Ectodermal cell (in vitro differentiated cells): ENCODE data around the gene FOXRED2. TPM values are rescaled to one million over a fixed set of nuclear protein-coding genes. Genes with fewer than 3 reads are reported as not detected.
A peak's percentile ranks its signal among the peaks of the same experiment; 100 is the strongest.

Experiments used
- H3K27ac ChIP-seq: 2 replicates; pipeline ENCODE4 v1.7.0; 2013; ENCODE audit warnings: mild to moderate bottlenecking, low read depth, low read length; ENCODE audit not compliant: insufficient read depth, poor library complexity, severe bottlenecking
- H3K27me3 ChIP-seq: 2 replicates; pipeline ENCODE4 v1.7.0; 2013; ENCODE audit warnings: mild to moderate bottlenecking, low read length; ENCODE audit not compliant: insufficient read depth, control insufficient read depth, poor library complexity, severe bottlenecking
- H3K36me3 ChIP-seq: one replicate; pipeline ENCODE4 v1.7.0; 2013; ENCODE audit warnings: low read length; ENCODE audit not compliant: control insufficient read depth, insufficient read depth
- H3K4me1 ChIP-seq: one replicate; pipeline ENCODE4 v1.7.0; 2013; ENCODE audit warnings: low read length; ENCODE audit not compliant: control insufficient read depth, insufficient read depth
- H3K4me3 ChIP-seq: 2 replicates; pipeline ENCODE4 v1.7.0; 2013; ENCODE audit warnings: low read depth, low read length, control low read depth; ENCODE audit not compliant: insufficient read depth
- H3K9me3 ChIP-seq: 2 replicates; pipeline ENCODE4 v1.7.0; 2013; ENCODE audit warnings: mild to moderate bottlenecking, low read length, moderate library complexity; ENCODE audit not compliant: control insufficient read depth
- WGBS, 2 experiments: methylation state at CpG; one replicate each; pipeline ENCODE4 v1.1.7; 2013; ENCODE audit warnings: missing lambda C conversion rate in 2 of 2; 5-methylcytosine and 5-hydroxymethylcytosine counted together
- polyA plus RNA-seq, 4 experiments: library from polyadenylated mRNA; stranded (reverse); fragments of 50-300 nt; gene quantifications; one replicate each; pipeline ENCODE4 v1.2.3, GENCODE V29; 2013

Gene FOXRED2
- polyA plus RNA-seq (2013, experiment 1 of 4) = 28.5 TPM
- polyA plus RNA-seq (2013, experiment 2 of 4) = 38.6 TPM
- 23.0 TPM for polyA plus RNA-seq (2013, experiment 3 of 4)
- 25.6 TPM for polyA plus RNA-seq (2013, experiment 4 of 4)

GRCh38 chr22:36506637-36507517 lies at the start of gene FOXRED2:
TSS of gene FOXRED2 (minus strand) at chr22:36507040. CDS start at chr22:36506422, 618 bp downstream.
- peaks cover 26% of the 10 kb centered on the region for H3K36me3 ChIP-seq
- no peaks in the 10 kb centered on the region for H3K4me1 ChIP-seq
- no peak within 1 kb of the TSS for H3K27ac ChIP-seq
- no peaks in the 10 kb centered on the region for H3K9me3 ChIP-seq
- WGBS, 2 experiments = 10 to 11% methylated on average over 75 of the region's 75 CpGs
- H3K27me3 ChIP-seq = no peaks in the 10 kb centered on the region
- H3K4me3 ChIP-seq = peak within 1 kb of the TSS; percentile 40

- WGBS, 2 experiments = 71 to 72% methylated on average over 5 of the region's 5 CpGs
- no peaks in the 10 kb centered on the region for H3K9me3 ChIP-seq
- no peaks in the 10 kb centered on the region for H3K27me3 ChIP-seq
- H3K4me1 ChIP-seq = peaks cover 4% of the 10 kb centered on the region
- H3K36me3 ChIP-seq = no peaks in the 10 kb centered on the region
- no peak overlapping the region for H3K4me3 ChIP-seq
- H3K27ac ChIP-seq = no peak overlapping the region
Measured at GRCh38 chr22:36554098-36554497, 47.3 kb upstream of the FOXRED2 start.

GRCh38 chr22:36552289-36552688 lies 45.4 kb upstream of the FOXRED2 start:
- Histone ChIP-seq H3K4me3 (no peak overlapping the region), H3K4me1 (peaks cover 7% of the 10 kb centered on the region), H3K36me3 (no peaks in the 10 kb centered on the region), H3K9me3 (no peaks in the 10 kb centered on the region), H3K27ac (no peak overlapping the region), H3K27me3 (no peaks in the 10 kb centered on the region)
- WGBS, 2 experiments = 94 to 100% methylated on average over 1 of the region's 1 CpG

- Histone ChIP-seq H3K27ac (no peak overlapping the region), H3K36me3 (no peaks in the 10 kb centered on the region), H3K4me3 (no peak overlapping the region), H3K9me3 (no peaks in the 10 kb centered on the region), H3K4me1 (peaks cover 7% of the 10 kb centered on the region), H3K27me3 (no peaks in the 10 kb centered on the region)
- WGBS, 2 experiments = 87 to 89% methylated on average over 13 of the region's 13 CpGs
Measured at GRCh38 chr22:36550701-36551495, 44.1 kb upstream of the FOXRED2 start.

- Histone ChIP-seq H3K27ac (no peak overlapping the region), H3K9me3 (no peaks in the 10 kb centered on the region), H3K27me3 (no peaks in the 10 kb centered on the region), H3K4me3 (no peak overlapping the region), H3K4me1 (peaks cover 7% of the 10 kb centered on the region), H3K36me3 (no peaks in the 10 kb centered on the region)
- 83 to 89% methylated on average over 5 of the region's 5 CpGs for WGBS, 2 experiments
Measured at GRCh38 chr22:36549033-36549432, 42.2 kb upstream of the FOXRED2 start.

- Histone ChIP-seq H3K4me3 (no peak overlapping the region), H3K4me1 (peaks cover 7% of the 10 kb centered on the region), H3K36me3 (no peaks in the 10 kb centered on the region), H3K27me3 (no peaks in the 10 kb centered on the region), H3K27ac (no peak overlapping the region), H3K9me3 (no peaks in the 10 kb centered on the region)
- 52 to 57% methylated on average over 14 of the region's 14 CpGs for WGBS, 2 experiments
Measured at GRCh38 chr22:36548606-36549005, 41.8 kb upstream of the FOXRED2 start.

GRCh38 chr22:36546932-36547331 lies 40.1 kb upstream of the FOXRED2 start:
- Histone ChIP-seq H3K27ac (no peak overlapping the region), H3K9me3 (no peaks in the 10 kb centered on the region), H3K27me3 (no peaks in the 10 kb centered on the region), H3K36me3 (no peaks in the 10 kb centered on the region), H3K4me3 (no peak overlapping the region), H3K4me1 (peaks cover 7% of the 10 kb centered on the region)
- 63 to 64% methylated on average over 5 to 6 of the region's 6 CpGs for WGBS, 2 experiments

GRCh38 chr22:36546092-36546804 lies 39.4 kb upstream of the FOXRED2 start:
- H3K27ac ChIP-seq = no peak overlapping the region
- WGBS, 2 experiments = 40 to 46% methylated on average over 19 to 22 of the region's 23 CpGs
- peaks cover 7% of the 10 kb centered on the region for H3K4me1 ChIP-seq

GRCh38 chr22:36544107-36544620 lies 37.3 kb upstream of the FOXRED2 start:
- H3K9me3 ChIP-seq = no peaks in the 10 kb centered on the region
- H3K4me3 ChIP-seq = no peak overlapping the region
- no peaks in the 10 kb centered on the region for H3K36me3 ChIP-seq
- H3K27me3 ChIP-seq = no peaks in the 10 kb centered on the region
- WGBS, 2 experiments = 89 to 93% methylated on average over 11 of the region's 11 CpGs
- H3K4me1 ChIP-seq = peaks cover 4% of the 10 kb centered on the region
- no peak overlapping the region for H3K27ac ChIP-seq

More at GRCh38 chr22:36546092-36546804, 39.4 kb upstream of the FOXRED2 start:
- no peaks in the 10 kb centered on the region for H3K27me3 ChIP-seq
- no peaks in the 10 kb centered on the region for H3K36me3 ChIP-seq
- no peaks in the 10 kb centered on the region for H3K9me3 ChIP-seq
- H3K4me3 ChIP-seq = no peak overlapping the region
